ENCODE data around the gene HOOK2. TPM values are rescaled to one million over a fixed set of nuclear protein-coding genes. Genes with fewer than 3 reads are reported as not detected.

HOOK2 gene
- total RNA-seq, 1 experiment from 2014 or later: 70.0 TPM

DNA sequence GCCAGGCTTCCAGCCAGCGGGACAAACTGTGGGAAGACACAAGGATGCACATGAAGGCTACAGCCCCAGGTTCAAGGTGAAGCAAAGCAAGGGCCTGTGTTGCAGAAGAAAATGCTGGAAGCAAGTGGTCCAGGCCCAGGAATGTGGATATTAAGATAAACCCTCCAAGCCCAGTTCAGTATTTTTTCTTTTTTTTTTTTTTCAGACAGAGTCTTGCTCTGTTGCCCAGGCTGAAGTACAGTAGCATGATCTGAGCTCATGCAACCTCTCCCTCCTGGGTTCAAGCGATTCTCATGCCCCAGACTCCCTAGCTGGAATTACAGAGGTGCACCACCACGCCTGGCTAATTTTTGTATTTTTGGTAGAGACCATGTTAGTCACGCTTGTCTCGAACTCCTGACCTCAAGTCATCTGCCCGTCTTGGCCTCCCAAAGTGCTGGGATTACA, 21.8 kb upstream of the HOOK2 start (continued):
- TF ChIP-seq, protein P1, sequence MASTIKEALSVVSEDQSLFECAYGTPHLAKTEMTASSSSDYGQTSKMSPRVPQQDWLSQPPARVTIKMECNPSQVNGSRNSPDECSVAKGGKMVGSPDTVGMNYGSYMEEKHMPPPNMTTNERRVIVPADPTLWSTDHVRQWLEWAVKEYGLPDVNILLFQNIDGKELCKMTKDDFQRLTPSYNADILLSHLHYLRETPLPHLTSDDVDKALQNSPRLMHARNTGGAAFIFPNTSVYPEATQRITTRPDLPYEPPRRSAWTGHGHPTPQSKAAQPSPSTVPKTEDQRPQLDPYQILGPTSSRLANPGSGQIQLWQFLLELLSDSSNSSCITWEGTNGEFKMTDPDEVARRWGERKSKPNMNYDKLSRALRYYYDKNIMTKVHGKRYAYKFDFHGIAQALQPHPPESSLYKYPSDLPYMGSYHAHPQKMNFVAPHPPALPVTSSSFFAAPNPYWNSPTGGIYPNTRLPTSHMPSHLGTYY (CRISPR knock-in tag; IDR thresholded peaks at IDR 0.05): no peak
- TF ChIP-seq NFYB (CRISPR knock-in tag; conservative IDR thresholded peaks at IDR 0.05; ENCODE audit: low read depth) (no peak), NR1H2 (CRISPR knock-in tag; IDR thresholded peaks at IDR 0.05) (no peak)
- TF ChIP-seq, protein P2, sequence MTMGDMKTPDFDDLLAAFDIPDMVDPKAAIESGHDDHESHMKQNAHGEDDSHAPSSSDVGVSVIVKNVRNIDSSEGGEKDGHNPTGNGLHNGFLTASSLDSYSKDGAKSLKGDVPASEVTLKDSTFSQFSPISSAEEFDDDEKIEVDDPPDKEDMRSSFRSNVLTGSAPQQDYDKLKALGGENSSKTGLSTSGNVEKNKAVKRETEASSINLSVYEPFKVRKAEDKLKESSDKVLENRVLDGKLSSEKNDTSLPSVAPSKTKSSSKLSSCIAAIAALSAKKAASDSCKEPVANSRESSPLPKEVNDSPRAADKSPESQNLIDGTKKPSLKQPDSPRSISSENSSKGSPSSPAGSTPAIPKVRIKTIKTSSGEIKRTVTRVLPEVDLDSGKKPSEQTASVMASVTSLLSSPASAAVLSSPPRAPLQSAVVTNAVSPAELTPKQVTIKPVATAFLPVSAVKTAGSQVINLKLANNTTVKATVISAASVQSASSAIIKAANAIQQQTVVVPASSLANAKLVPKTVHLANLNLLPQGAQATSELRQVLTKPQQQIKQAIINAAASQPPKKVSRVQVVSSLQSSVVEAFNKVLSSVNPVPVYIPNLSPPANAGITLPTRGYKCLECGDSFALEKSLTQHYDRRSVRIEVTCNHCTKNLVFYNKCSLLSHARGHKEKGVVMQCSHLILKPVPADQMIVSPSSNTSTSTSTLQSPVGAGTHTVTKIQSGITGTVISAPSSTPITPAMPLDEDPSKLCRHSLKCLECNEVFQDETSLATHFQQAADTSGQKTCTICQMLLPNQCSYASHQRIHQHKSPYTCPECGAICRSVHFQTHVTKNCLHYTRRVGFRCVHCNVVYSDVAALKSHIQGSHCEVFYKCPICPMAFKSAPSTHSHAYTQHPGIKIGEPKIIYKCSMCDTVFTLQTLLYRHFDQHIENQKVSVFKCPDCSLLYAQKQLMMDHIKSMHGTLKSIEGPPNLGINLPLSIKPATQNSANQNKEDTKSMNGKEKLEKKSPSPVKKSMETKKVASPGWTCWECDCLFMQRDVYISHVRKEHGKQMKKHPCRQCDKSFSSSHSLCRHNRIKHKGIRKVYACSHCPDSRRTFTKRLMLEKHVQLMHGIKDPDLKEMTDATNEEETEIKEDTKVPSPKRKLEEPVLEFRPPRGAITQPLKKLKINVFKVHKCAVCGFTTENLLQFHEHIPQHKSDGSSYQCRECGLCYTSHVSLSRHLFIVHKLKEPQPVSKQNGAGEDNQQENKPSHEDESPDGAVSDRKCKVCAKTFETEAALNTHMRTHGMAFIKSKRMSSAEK (CRISPR knock-in tag; IDR thresholded peaks at IDR 0.05; ENCODE audit: borderline replicate concordance): no peak

DNA sequence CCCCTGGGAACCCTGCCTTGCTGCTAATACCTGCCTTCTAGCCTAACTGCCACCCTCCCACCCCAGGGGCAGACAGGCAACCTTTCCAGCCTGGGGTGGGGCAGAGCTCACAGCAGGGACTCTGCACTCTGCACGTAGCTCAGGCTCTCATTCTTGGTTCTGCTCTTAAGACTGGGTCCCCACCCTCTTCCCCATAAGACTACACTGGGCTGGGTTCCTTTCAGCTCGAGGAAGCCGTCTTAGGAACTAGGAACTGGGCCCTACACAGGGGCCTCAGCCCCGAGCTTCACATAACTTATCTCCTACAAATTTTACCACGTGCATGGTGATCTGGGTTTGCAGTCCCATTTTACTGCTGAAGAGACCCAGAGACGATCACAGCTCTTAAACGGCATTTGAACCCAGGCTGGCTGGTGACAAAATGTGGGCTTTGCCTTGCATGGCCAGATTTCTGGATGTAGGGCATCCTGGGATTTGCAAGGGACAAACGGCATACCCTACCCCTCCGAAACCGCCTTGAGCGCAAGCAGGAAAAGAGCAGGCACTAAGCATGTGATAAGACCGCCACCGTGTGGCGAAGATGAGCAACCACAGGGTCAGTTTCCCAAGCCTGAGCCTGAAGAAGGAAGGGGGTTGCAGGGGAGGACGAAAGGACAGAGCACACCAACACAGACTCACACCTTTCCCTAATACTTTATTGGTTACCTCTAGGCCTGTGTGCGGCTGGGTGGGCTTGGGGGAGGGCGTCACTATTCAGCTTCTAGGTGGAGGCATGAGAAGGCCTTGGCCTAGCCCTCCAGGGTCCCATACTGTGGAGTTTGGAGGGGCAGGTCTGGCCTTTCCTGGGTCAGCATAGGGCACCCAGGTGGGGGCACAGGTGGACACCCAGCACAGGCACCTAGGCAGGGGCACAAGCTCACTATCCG, 21.1 kb upstream of the HOOK2 start:
- CTCF ChIA-PET: interaction anchor here (0.5 to 14.0 kb wide), 20 partner anchors 10 to 138 kb away, joined by 3 to 341 read pairs (median 6); partner anchors contain the start of genes RNASEH2A and TRIR
- peaks cover 25% of the 10 kb centered on the region for H3K27me3 Mint-ChIP-seq (ENCODE audit: low read depth)
- DNase-seq (ENCODE audit: low spot score) (peak; percentile 86), ATAC-seq (peak; percentile 67)
- POLR2A ChIA-PET: interaction anchor here (0.6 to 1.7 kb wide), 5 partner anchors 18 to 917 kb away, joined by 3 to 12 read pairs (median 3); no protein-coding TSS in a partner anchor
- peak overlapping the region; percentile 43; the same call in 1 of the 2 replicates for H3K4me3 Mint-ChIP-seq
- H3K9me3 Mint-ChIP-seq: no peaks in the 10 kb centered on the region
- peaks cover 19% of the 10 kb centered on the region for H3K36me3 Mint-ChIP-seq
- H3K27ac Mint-ChIP-seq: peak overlapping the region; percentile 96
- H3K4me1 Mint-ChIP-seq: peaks cover 26% of the 10 kb centered on the region
- TF ChIP-seq, protein P3, sequence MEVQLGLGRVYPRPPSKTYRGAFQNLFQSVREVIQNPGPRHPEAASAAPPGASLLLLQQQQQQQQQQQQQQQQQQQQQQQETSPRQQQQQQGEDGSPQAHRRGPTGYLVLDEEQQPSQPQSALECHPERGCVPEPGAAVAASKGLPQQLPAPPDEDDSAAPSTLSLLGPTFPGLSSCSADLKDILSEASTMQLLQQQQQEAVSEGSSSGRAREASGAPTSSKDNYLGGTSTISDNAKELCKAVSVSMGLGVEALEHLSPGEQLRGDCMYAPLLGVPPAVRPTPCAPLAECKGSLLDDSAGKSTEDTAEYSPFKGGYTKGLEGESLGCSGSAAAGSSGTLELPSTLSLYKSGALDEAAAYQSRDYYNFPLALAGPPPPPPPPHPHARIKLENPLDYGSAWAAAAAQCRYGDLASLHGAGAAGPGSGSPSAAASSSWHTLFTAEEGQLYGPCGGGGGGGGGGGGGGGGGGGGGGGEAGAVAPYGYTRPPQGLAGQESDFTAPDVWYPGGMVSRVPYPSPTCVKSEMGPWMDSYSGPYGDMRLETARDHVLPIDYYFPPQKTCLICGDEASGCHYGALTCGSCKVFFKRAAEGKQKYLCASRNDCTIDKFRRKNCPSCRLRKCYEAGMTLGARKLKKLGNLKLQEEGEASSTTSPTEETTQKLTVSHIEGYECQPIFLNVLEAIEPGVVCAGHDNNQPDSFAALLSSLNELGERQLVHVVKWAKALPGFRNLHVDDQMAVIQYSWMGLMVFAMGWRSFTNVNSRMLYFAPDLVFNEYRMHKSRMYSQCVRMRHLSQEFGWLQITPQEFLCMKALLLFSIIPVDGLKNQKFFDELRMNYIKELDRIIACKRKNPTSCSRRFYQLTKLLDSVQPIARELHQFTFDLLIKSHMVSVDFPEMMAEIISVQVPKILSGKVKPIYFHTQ (CRISPR knock-in tag; IDR thresholded peaks at IDR 0.05): no peak
- TF ChIP-seq, protein P2 (CRISPR knock-in tag; IDR thresholded peaks at IDR 0.05; ENCODE audit: borderline replicate concordance): no peak
- TF ChIP-seq, protein P4, sequence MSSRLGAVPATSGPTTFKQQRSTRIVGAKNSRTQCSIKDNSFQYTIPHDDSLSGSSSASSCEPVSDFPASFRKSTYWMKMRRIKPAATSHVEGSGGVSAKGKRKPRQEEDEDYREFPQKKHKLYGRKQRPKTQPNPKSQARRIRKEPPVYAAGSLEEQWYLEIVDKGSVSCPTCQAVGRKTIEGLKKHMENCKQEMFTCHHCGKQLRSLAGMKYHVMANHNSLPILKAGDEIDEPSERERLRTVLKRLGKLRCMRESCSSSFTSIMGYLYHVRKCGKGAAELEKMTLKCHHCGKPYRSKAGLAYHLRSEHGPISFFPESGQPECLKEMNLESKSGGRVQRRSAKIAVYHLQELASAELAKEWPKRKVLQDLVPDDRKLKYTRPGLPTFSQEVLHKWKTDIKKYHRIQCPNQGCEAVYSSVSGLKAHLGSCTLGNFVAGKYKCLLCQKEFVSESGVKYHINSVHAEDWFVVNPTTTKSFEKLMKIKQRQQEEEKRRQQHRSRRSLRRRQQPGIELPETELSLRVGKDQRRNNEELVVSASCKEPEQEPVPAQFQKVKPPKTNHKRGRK (CRISPR knock-in tag; IDR thresholded peaks at IDR 0.05; ENCODE audit: borderline replicate concordance): no peak
- TF ChIP-seq GABPB1 (CRISPR knock-in tag; IDR thresholded peaks at IDR 0.05) (no peak), TEAD1 (CRISPR knock-in tag; IDR thresholded peaks at IDR 0.05) (peak; percentile 74; the same call in 1 of the 2 replicates), FOXP1 (CRISPR knock-in tag; IDR thresholded peaks at IDR 0.05; ENCODE audit: borderline replicate concordance) (no peak), ESRRA (CRISPR knock-in tag; IDR thresholded peaks at IDR 0.05; ENCODE audit: borderline replicate concordance) (no peak)
- TF ChIP-seq, protein P5, sequence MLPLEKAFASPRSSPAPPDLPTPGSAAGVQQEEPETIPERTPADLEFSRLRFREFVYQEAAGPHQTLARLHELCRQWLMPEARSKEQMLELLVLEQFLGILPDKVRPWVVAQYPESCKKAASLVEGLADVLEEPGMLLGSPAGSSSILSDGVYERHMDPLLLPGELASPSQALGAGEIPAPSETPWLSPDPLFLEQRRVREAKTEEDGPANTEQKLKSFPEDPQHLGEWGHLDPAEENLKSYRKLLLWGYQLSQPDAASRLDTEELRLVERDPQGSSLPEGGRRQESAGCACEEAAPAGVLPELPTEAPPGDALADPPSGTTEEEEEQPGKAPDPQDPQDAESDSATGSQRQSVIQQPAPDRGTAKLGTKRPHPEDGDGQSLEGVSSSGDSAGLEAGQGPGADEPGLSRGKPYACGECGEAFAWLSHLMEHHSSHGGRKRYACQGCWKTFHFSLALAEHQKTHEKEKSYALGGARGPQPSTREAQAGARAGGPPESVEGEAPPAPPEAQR (CRISPR knock-in tag; IDR thresholded peaks at IDR 0.05): no peak
- TF ChIP-seq, protein P6, sequence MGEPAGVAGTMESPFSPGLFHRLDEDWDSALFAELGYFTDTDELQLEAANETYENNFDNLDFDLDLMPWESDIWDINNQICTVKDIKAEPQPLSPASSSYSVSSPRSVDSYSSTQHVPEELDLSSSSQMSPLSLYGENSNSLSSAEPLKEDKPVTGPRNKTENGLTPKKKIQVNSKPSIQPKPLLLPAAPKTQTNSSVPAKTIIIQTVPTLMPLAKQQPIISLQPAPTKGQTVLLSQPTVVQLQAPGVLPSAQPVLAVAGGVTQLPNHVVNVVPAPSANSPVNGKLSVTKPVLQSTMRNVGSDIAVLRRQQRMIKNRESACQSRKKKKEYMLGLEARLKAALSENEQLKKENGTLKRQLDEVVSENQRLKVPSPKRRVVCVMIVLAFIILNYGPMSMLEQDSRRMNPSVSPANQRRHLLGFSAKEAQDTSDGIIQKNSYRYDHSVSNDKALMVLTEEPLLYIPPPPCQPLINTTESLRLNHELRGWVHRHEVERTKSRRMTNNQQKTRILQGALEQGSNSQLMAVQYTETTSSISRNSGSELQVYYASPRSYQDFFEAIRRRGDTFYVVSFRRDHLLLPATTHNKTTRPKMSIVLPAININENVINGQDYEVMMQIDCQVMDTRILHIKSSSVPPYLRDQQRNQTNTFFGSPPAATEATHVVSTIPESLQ (CRISPR knock-in tag; IDR thresholded peaks at IDR 0.05): no peak
